Nucleus accumbens (tissue), 56 donors: ENCODE measurements around the gene PAPPA.

Source experiments
- DNase-seq, 56 donors: peaks; one replicate each; lab custom pipeline; 2025; lab: John Stamatoyannopoulos, UW

The PAPPA gene

GRCh38 chr9:116178481-116179211 is 25.1 kb downstream of the PAPPA start:
- no peak for DNase-seq

GRCh38 chr9:116179568-116179967 is 26.0 kb downstream of the PAPPA start:
- DNase-seq = no peak

- DNase-seq = no peak
Observed at GRCh38 chr9:116181853-116182610, 28.4 kb downstream of the PAPPA start.

GRCh38 chr9:116182876-116183275 is 29.3 kb downstream of the PAPPA start:
- no peak for DNase-seq

- DNase-seq = peak in 1 of 56 donors; percentile 0
Observed at GRCh38 chr9:116187570-116188170, 34.1 kb downstream of the PAPPA start.

GRCh38 chr9:116189683-116190082 is 36.1 kb downstream of the PAPPA start:
- DNase-seq = no peak

GRCh38 chr9:116190637-116191396 is 37.2 kb downstream of the PAPPA start:
- no peak for DNase-seq

GRCh38 chr9:116191576-116192415 is 38.2 kb downstream of the PAPPA start:
- no peak for DNase-seq

GRCh38 chr9:116193636-116194035 is 40.0 kb downstream of the PAPPA start:
- DNase-seq = no peak

- no peak for DNase-seq
Observed at GRCh38 chr9:116196806-116197205, 43.2 kb downstream of the PAPPA start.

GRCh38 chr9:116198344-116198743 is 44.8 kb downstream of the PAPPA start:
- DNase-seq = no peak

- no peak for DNase-seq
Observed at GRCh38 chr9:116202219-116202912, 48.8 kb downstream of the PAPPA start.

GRCh38 chr9:116204252-116204882 is 50.8 kb downstream of the PAPPA start:
- DNase-seq = no peak

GRCh38 chr9:116207371-116208111 is 54.0 kb downstream of the PAPPA start:
- no peak for DNase-seq

GRCh38 chr9:116208417-116209232 is 55.0 kb downstream of the PAPPA start:
- DNase-seq = no peak

GRCh38 chr9:116209414-116210116 is 56.0 kb downstream of the PAPPA start:
- DNase-seq = no peak
